OCI-LY3 (cell line): ENCODE measurements around the gene NOC2L.

Source experiments
- CTCF ChIP-seq: fragments of 200-600, 300-600 bp; sonication (generic); IDR thresholded peaks from 2 replicates; pipeline ENCODE4 v1.5.1; 2014; ENCODE audit warnings: antibody characterized with exemption, low read length, low read depth
- EZH2phosphoT487 ChIP-seq: fragments of 200-600 bp; shearing (Covaris generic); IDR thresholded peaks from 2 replicates; pipeline ENCODE4 v1.6.1; 2018; ENCODE audit warnings: antibody characterized with exemption, mixed run types, low read depth

GRCh38 chr1:1000357-1001056 lies 41.5 kb upstream of the NOC2L start:
- no peak for TF ChIP-seq CTCF
- TF ChIP-seq EZH2phosphoT487, result no peak
